Prostate gland (tissue), 2 donors: ENCODE data around the gene ZSWIM1.

Source experiments
- CTCF ChIP-seq, 4 experiments: fragments of 200-600 bp in 2 of 4; fragments of 450-650 bp in 2 of 4; sonication (generic) in 2 of 4; IDR thresholded peaks; 1 replicate in 3 of 4; 2 replicates in 1 of 4; pipeline ENCODE4 v1.5.1; 2016 to 2019; ENCODE audit warnings: antibody characterized with exemption in 4 of 4, mild to moderate bottlenecking in 2 of 4, moderate library complexity in 2 of 4
- POLR2A ChIP-seq: fragments of 450-650 bp; IDR thresholded peaks from one replicate; pipeline ENCODE4 v1.6.1; 2016; ENCODE audit warnings: antibody characterized with exemption, mild to moderate bottlenecking
- POLR2AphosphoS5 ChIP-seq: sonication (generic); formaldehyde crosslinking; IDR thresholded peaks from one replicate; pipeline ENCODE4 v1.6.1; 2017; ENCODE audit warnings: antibody characterized with exemption

- TF ChIP-seq CTCF (IDR thresholded peaks at IDR 0.05) (no peak), POLR2A (no peak), POLR2AphosphoS5 (no peak)
These were observed 24.6 kb downstream of the ZSWIM1 start for GRCh38 chr20:45905505-45906079.
